Body of pancreas (tissue), 4 donors: ENCODE measurements around the gene RGS10. TPM values are rescaled to one million over a fixed set of nuclear protein-coding genes. Genes with fewer than 3 reads are reported as not detected.

Experiments
- ATAC-seq: fragments of 150-250 bp; one replicate; pipeline ENCODE4 v1.9.1; 2016
- DNase-seq, 4 donors: peaks; one replicate each; pipeline ENCODE4 v3.0.0-alpha.2; 2019
- H3K27ac ChIP-seq, 4 donors: fragments of 200-600 bp; sonication (generic); 1 replicate in 3 of 4; 2 replicates in 1 of 4; pipeline versions ENCODE4 v1.5.1 to v1.6.1; 2016 to 2019; ENCODE audit warnings: mild to moderate bottlenecking in 1 of 4, mixed read lengths in 1 of 4, moderate library complexity in 1 of 4
- H3K27me3 ChIP-seq, 2 donors: fragments of 200-600 bp; sonication (generic); one replicate each; pipeline ENCODE4 v1.6.0; 2016; ENCODE audit warnings: mild to moderate bottlenecking in 1 of 2
- H3K36me3 ChIP-seq, 2 donors: fragments of 200-600 bp; sonication (generic); replicated peaks in 1 of 2; 2 replicates each; pipeline ENCODE4 v1.5.1; 2016; ENCODE audit warnings: low read depth in 2 of 2; ENCODE audit not compliant: insufficient read depth in 1 of 2
- H3K4me1 ChIP-seq: fragments of 200-600 bp; sonication (generic); one replicate; pipeline ENCODE4 v1.6.0; 2016
- H3K4me3 ChIP-seq, 2 donors: fragments of 200-600 bp; sonication (generic); 1 replicate in 1 of 2; 2 replicates in 1 of 2; pipeline ENCODE4 v1.5.1; 2016 to 2019
- H3K9me3 ChIP-seq, 3 donors: fragments of 200-600 bp; sonication (generic); 1 replicate in 2 of 3; 2 replicates in 1 of 3; pipeline ENCODE4 v1.5.1; 2016
- CTCF ChIP-seq, 7 experiments: fragments of 450-650 bp in 4 of 7; fragments of 200-600 bp in 3 of 7; sonication (generic) in 3 of 7; IDR thresholded peaks; one replicate each; pipeline ENCODE4 v1.5.1; 2016 to 2019; ENCODE audit warnings: antibody characterized with exemption in 7 of 7
- POLR2A ChIP-seq, 3 donors: fragments of 450-650 bp; IDR thresholded peaks; one replicate each; pipeline ENCODE4 v1.6.1; 2016; ENCODE audit warnings: antibody characterized with exemption in 3 of 3, mild to moderate bottlenecking in 2 of 3
- WGBS, 2 donors: methylation state at CpG; one replicate each; pipeline ENCODE4 v1.1.5; 2017; 5-methylcytosine and 5-hydroxymethylcytosine counted together
- intact Hi-C: fragments of 100-400 bp; cut with DNase I; formaldehyde crosslinking; loops from one replicate; pipeline ENCODE4 v1.15.1; 2023
- total RNA-seq, 2 donors: library from RNA; depleted of rRNA; stranded (reverse); fragments of >200 nt; gene quantifications; one replicate each; pipeline ENCODE4 v1.1.0, GENCODE V29; 2016

The RGS10 gene
- total RNA-seq, 2 donors from 2014 or later, result 13.2 to 21.3 TPM

- intact Hi-C loops, result no loop called here
- no peaks in the 10 kb centered on the region for H3K4me1 ChIP-seq
Measured at GRCh38 chr10:119523895-119524719, 18.4 kb downstream of the RGS10 start.

GRCh38 chr10:119522747-119523426, 19.6 kb downstream of the RGS10 start:
- no peak overlapping the region for H3K27ac ChIP-seq
- 85 to 91% methylated on average over 9 to 11 of the region's 11 CpGs for WGBS, 2 donors
- no peak for ATAC-seq

More at GRCh38 chr10:119523895-119524719, 18.4 kb downstream of the RGS10 start:
- WGBS, 2 donors, result 79 to 95% methylated on average over 9 to 19 of the region's 19 CpGs
- TF ChIP-seq POLR2A (IDR thresholded peaks at IDR 0.05), result no peak
- no peak for TF ChIP-seq CTCF (IDR thresholded peaks at IDR 0.05)
- no peaks in the 10 kb centered on the region for H3K9me3 ChIP-seq
- H3K4me3 ChIP-seq, result no peak overlapping the region
- no peak overlapping the region for H3K27ac ChIP-seq
- H3K36me3 ChIP-seq, result no peaks in the 10 kb centered on the region
- no peak for ATAC-seq
- no peak for DNase-seq
- no peaks in the 10 kb centered on the region for H3K27me3 ChIP-seq

DNA sequence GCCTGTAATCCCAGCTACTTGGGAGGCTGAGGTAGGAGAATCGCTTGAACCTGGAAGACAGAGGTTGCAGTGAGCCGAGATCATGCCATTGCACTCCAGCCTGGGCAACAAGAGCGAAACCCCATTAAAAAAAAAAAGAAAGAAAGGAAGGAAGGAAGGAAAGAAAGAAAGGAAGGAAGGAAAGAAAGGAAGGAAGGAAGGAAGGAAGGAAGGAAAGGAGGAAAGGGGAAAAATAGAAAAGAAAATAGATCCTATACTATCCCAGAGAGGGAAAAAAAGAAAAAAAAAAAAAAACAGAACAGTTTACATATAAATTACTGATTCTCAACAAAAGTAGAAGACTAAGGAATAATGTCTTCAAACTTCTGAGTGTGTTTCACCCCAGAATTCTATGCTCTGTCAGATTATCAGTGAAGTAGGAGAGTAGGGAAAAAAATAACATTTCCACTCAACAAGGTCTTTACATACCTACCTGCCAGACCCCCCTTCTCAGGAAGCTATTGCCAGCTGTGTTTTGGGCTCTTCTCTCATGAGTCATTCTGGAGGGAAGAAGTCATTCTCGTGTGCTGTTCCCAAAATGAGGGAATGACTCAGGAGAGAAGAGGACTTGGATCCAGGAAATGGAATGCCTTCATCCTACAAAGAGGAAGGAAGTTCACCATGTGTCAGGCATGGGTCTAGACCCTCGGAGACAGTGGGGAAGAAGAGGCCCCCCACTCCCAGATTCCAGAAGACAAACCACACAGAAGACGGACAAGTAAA, 20.9 kb downstream of the RGS10 start:
- no peak overlapping the region for H3K27ac ChIP-seq
- WGBS, 2 donors, result 74% methylated on average over 6 of the region's 6 CpGs
- H3K36me3 ChIP-seq, result no peaks in the 10 kb centered on the region
- no peaks in the 10 kb centered on the region for H3K4me1 ChIP-seq
- no peak overlapping the region for H3K4me3 ChIP-seq
- intact Hi-C loops, result no loop called here
- no peaks in the 10 kb centered on the region for H3K9me3 ChIP-seq
- H3K27me3 ChIP-seq, result no peaks in the 10 kb centered on the region
- ATAC-seq (no peak), DNase-seq (no peak)
- TF ChIP-seq POLR2A (IDR thresholded peaks at IDR 0.05), result no peak
- TF ChIP-seq CTCF (IDR thresholded peaks at IDR 0.05), result no peak

More at GRCh38 chr10:119522747-119523426, 19.6 kb downstream of the RGS10 start:
- Histone ChIP-seq H3K4me3 (no peak overlapping the region), H3K27me3 (no peaks in the 10 kb centered on the region), H3K36me3 (no peaks in the 10 kb centered on the region), H3K4me1 (no peaks in the 10 kb centered on the region), H3K9me3 (no peaks in the 10 kb centered on the region)
- intact Hi-C loops, result no loop called here
- TF ChIP-seq POLR2A (IDR thresholded peaks at IDR 0.05) (no peak), CTCF (IDR thresholded peaks at IDR 0.05) (no peak)
- no peak for DNase-seq

GRCh38 chr10:119520283-119520682, 22.2 kb downstream of the RGS10 start:
- no peak overlapping the region for H3K27ac ChIP-seq
- DNase-seq (no peak), ATAC-seq (no peak)
- WGBS, 2 donors, result 73 to 75% methylated on average over 16 of the region's 16 CpGs
- no peaks in the 10 kb centered on the region for H3K4me1 ChIP-seq
- intact Hi-C loops, result no loop called here
- TF ChIP-seq CTCF (IDR thresholded peaks at IDR 0.05) (no peak), POLR2A (IDR thresholded peaks at IDR 0.05) (no peak)
- no peaks in the 10 kb centered on the region for H3K9me3 ChIP-seq
- no peak overlapping the region for H3K4me3 ChIP-seq
- no peaks in the 10 kb centered on the region for H3K36me3 ChIP-seq
- H3K27me3 ChIP-seq, result no peaks in the 10 kb centered on the region
